K562 (cell line): ENCODE data around the gene SDC1. TPM values are rescaled to one million over a fixed set of nuclear protein-coding genes. Genes with fewer than 3 reads are reported as not detected.

Experiments used
- ARID2 ChIP-seq: fragments of 450-650 bp; IDR thresholded peaks from 2 replicates; pipeline ENCODE4 v1.6.1; 2017; ENCODE audit warnings: antibody characterized with exemption, mild to moderate bottlenecking
- CREM ChIP-seq: IDR thresholded peaks from 2 replicates; pipeline ENCODE4 v1.6.1; 2014; ENCODE audit warnings: antibody characterized with exemption, low read depth
- CTCF ChIP-seq, 3 experiments: IDR thresholded peaks in 2 of 3; conservative IDR thresholded peaks in 1 of 3; 2 replicates each; pipeline ENCODE4 v1.5.1; 2011 to 2012; ENCODE audit warnings: low read length in 3 of 3, mild to moderate bottlenecking in 3 of 3, control low read depth in 2 of 3, improper control_type of control experiment in 1 of 3, inconsistent platforms in 1 of 3, low read depth in 1 of 3, mixed read lengths in 1 of 3, moderate library complexity in 1 of 3; ENCODE audit not compliant: insufficient read depth in 2 of 3
- HMG20B ChIP-seq: fragments of 250-450 bp; sonication (Bioruptor Pico); IDR thresholded peaks from 2 replicates; pipeline ENCODE4 v1.5.0; 2021; ENCODE audit warnings: mild to moderate bottlenecking
- HNRNPLL ChIP-seq: fragments of 200-400 bp; formaldehyde crosslinking; IDR thresholded peaks from 2 replicates; pipeline ENCODE4 v1.6.1; 2017; ENCODE audit warnings: low read length, low read depth, mild to moderate bottlenecking; ENCODE audit not compliant: poor library complexity, severe bottlenecking
- KAT7 ChIP-seq: sonication (generic); formaldehyde crosslinking; IDR thresholded peaks from 2 replicates; pipeline ENCODE4 v1.8.0; 2022; ENCODE audit warnings: missing genetic modification reagents, mild to moderate bottlenecking, borderline replicate concordance
- L3MBTL2 ChIP-seq: fragments of 450-650 bp; IDR thresholded peaks from 2 replicates; pipeline ENCODE4 v1.6.1; 2016; ENCODE audit warnings: mild to moderate bottlenecking, moderate library complexity
- MAZ ChIP-seq, 2 experiments: fragments of 450-650 bp in 1 of 2; sonication (generic) in 1 of 2; formaldehyde crosslinking; IDR thresholded peaks in 1 of 2; conservative IDR thresholded peaks in 1 of 2; 2 replicates each; pipeline versions ENCODE4 v1.4.0 to v1.5.0; 2020; ENCODE audit warnings: mild to moderate bottlenecking in 1 of 2, missing genetic modification reagents in 1 of 2
- NELFE ChIP-seq: IDR thresholded peaks from 2 replicates; pipeline ENCODE4 v1.6.1; 2011; ENCODE audit warnings: mild to moderate bottlenecking; ENCODE audit not compliant: insufficient read depth, insufficient read length
- PHF8 ChIP-seq: fragments of 200-600 bp; sonication (generic); IDR thresholded peaks from 2 replicates; pipeline ENCODE4 v1.6.1; 2012; ENCODE audit warnings: mixed run types, mild to moderate bottlenecking, inconsistent platforms, low read length, moderate library complexity, borderline replicate concordance
- SIN3B ChIP-seq: fragments of 450-650 bp; IDR thresholded peaks from 2 replicates; pipeline ENCODE4 v1.6.1; 2017; ENCODE audit warnings: low read depth, mild to moderate bottlenecking, moderate library complexity
- TFAP4 ChIP-seq: sonication (generic); formaldehyde crosslinking; IDR thresholded peaks from 2 replicates; pipeline ENCODE4 v1.8.0; 2022; ENCODE audit warnings: missing genetic modification reagents, mild to moderate bottlenecking, moderate library complexity, borderline replicate concordance
- VEZF1 ChIP-seq: fragments of 200-800 bp; sonication (Bioruptor generic); IDR thresholded peaks from 2 replicates; pipeline ENCODE4 v1.6.1; 2017; ENCODE audit warnings: missing genetic modification characterization, missing compliant biosample characterization
- ZBTB34 ChIP-seq: fragments of 250-450 bp; sonication (Bioruptor Pico); IDR thresholded peaks from 2 replicates; pipeline ENCODE4 v1.8.0; 2021; ENCODE audit warnings: mild to moderate bottlenecking, moderate library complexity
- ZBTB7A ChIP-seq: IDR thresholded peaks from 2 replicates; pipeline ENCODE4 v1.6.1; 2011; ENCODE audit warnings: low read depth, mild to moderate bottlenecking, low read length, moderate library complexity, borderline replicate concordance; ENCODE audit not compliant: control insufficient read depth
- ZFPM2 ChIP-seq: fragments of 250-450 bp; sonication (Bioruptor Pico); IDR thresholded peaks from 2 replicates; pipeline ENCODE4 v1.5.1; 2022; ENCODE audit warnings: mild to moderate bottlenecking
- ZNF699 ChIP-seq: fragments of 250-450 bp; sonication (Bioruptor Pico); IDR thresholded peaks from 2 replicates; pipeline ENCODE4 v1.8.0; 2021; ENCODE audit warnings: mild to moderate bottlenecking, moderate library complexity; ENCODE audit not compliant: insufficient replicate concordance
- ZNF740 ChIP-seq, 3 experiments: fragments of 200-800 bp in 1 of 3; sonication (Bioruptor generic) in 1 of 3; sonication (generic) in 1 of 3; formaldehyde crosslinking in 1 of 3; IDR thresholded peaks; 2 replicates each; pipeline versions ENCODE4 v1.6.1 to v1.8.0; 2016 to 2022; ENCODE audit warnings: mild to moderate bottlenecking in 2 of 3, missing compliant biosample characterization in 2 of 3, missing genetic modification characterization in 2 of 3, missing genetic modification reagents in 1 of 3
- polyA plus RNA-seq, 8 experiments: library from polyadenylated mRNA; depleted of rRNA in 4 of 8; stranded (reverse) in 5 of 8; unstranded in 3 of 8; fragments of >200 nt; fragmentation: Nextera tagmentation in 2 of 8; fragmentation: Illumina TruSeq in 1 of 8; extraction: Ambion mirVana in 2 of 8; extraction: Trizol in 1 of 8; gene quantifications; 2 replicates each; pipeline versions ENCODE4 v1.2.1 to v1.2.3, GENCODE V29; 2011 to 2014; ENCODE audit warnings: inconsistent platforms in 1 of 8, missing spikeins in 1 of 8
- total RNA-seq, 7 experiments: library from RNA; depleted of rRNA in 6 of 7; stranded (reverse); fragments of >200 nt in 6 of 7; fragmentation: Illumina TruSeq in 2 of 7; extraction: Trizol in 2 of 7; gene quantifications; 2 replicates each; pipeline versions ENCODE4 v1.2.1 to v1.2.3, GENCODE V29; 2011 to 2021; ENCODE audit warnings: low replicate concordance in 1 of 7

The SDC1 gene
- total and polyA plus RNA-seq, 9 of the 15 experiments (the other 6 are each of a cell fraction or from before 2014, with no cell fraction given), result 0.06 to 2.7 (median 0.49) TPM

- no peak for TF ChIP-seq CREM
- TF ChIP-seq NELFE, result no peak
- TF ChIP-seq SIN3B, result no peak
- TF ChIP-seq MAZ (CRISPR knock-in tag; conservative IDR thresholded peaks at IDR 0.05 in 1 of 2, IDR thresholded peaks at IDR 0.05 in 1 of 2), result peak; percentile 46; a peak in 2 of 4 replicates
- TF ChIP-seq HNRNPLL, result peak; percentile 20
- peak; percentile 70; the same call in 1 of the 2 replicates for TF ChIP-seq ARID2
- peak; percentile 63; the same call in 1 of the 2 replicates for TF ChIP-seq TFAP4 (CRISPR knock-in tag)
- TF ChIP-seq L3MBTL2, result peak; percentile 33; the same call in 1 of the 2 replicates
- TF ChIP-seq HMG20B (CRISPR knock-in tag), result no peak
- peak; percentile 68 for TF ChIP-seq ZBTB7A
- 0 out of 2 replicates have a peak, but pooled peaks have one; percentile 31 for TF ChIP-seq KAT7
- TF ChIP-seq ZFPM2 (CRISPR knock-in tag), result no peak
- peak; percentile 78 for TF ChIP-seq VEZF1 (CRISPR knock-in tag)
- 0 out of 2 replicates have a peak, but pooled peaks have one; percentile 45 for TF ChIP-seq ZNF740 (CRISPR knock-in tag; IDR thresholded peaks at IDR 0.05)
- TF ChIP-seq ZNF740 (tag; IDR thresholded peaks at IDR 0.05), result no peak
- TF ChIP-seq ZBTB34, result no peak
- TF ChIP-seq CTCF (IDR thresholded peaks at IDR 0.05 in 2 of 3, conservative IDR thresholded peaks at IDR 0.05 in 1 of 3; ENCODE audit: insufficient read depth in 2 of 3, low read depth in 1 of 3, low read length in 3 of 3), result peak; percentile 57 to 72 (median 66)
- no peak for TF ChIP-seq PHF8
- TF ChIP-seq ZNF699 (CRISPR knock-in tag), result no peak
Observed at GRCh38 chr2:20225294-20226151, 593 bp upstream of the SDC1 start (continued).
